A549 treated with AZD9567 at 1 μM for 4 hours (cell line): Measurements from ENCODE around the gene ARL1. TPM values are rescaled to one million over a fixed set of nuclear protein-coding genes. Genes with fewer than 3 reads are reported as not detected.

Experiments used
- total RNA-seq: library from RNA; stranded (reverse); fragments of 200-300 nt; extraction: Qiagen RNA extraction; gene quantifications from 5 replicates; pipeline ENCODE4 v1.2.3, GENCODE V29; 2022; ENCODE audit not compliant: insufficient read depth

ARL1 gene
- total RNA-seq, result 55.4 to 75.0 TPM (median 61.0 TPM) in 5 replicates

DNA sequence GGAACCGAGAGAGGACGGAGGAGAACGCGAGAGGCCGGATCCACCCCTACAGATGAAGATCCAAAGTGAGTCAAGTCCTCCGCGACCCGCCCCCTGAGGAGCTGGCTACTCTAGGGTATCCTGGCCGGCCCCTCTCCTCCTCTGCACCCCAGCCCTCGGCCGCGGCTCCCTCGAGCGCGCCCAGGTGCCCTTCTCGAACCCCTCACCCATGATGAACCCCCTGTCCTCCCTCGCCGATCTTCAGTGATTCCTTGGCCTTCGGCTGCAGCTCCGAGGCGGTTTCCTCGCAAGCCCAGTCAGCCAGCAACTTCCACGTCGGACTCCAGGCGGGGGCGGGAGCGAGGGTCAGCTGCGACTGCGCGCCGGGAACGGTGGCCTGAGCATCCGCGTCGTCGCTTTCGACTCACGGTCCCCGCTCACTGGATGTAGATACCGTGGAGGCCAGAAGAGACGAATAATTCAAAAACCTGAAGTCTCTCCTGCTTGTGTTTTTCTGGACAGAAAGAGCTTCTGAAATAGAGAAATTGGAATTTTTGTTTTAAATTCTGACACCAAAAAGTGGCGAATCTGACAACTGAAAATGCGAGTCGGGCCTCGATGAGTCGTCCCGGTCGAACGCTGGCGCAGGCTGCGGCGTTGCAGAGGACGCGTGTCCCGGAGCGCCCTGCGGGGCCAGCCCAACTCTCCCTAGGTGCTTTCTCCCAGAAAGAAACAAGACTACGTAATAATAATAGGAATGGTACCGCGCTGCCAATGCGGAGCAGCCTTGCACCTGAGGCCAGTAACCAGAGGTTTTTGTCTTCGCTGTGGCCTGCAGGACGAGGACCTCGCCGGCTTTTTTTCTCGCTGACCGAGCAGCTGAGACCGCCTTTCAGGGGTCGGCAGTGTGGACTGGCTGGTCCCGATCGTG, at the start of gene ARL1:
TSS of gene ARL1 (minus strand) at position 337 of the 910 bp plus-strand sequence. CDS start at position 210, 127 bp downstream.

Other genes starting within 250 kb of the ARL1 start
- not detected in 5 replicates for gene SLC5A8, start 197.5 kb downstream of the ARL1 start, total RNA-seq
- 13.7 to 18.0 TPM (median 15.6 TPM) in 5 replicates for gene UTP20, start 127.7 kb downstream of the ARL1 start, total RNA-seq
- gene SPIC, start 67.6 kb upstream of the ARL1 start, total RNA-seq, result not detected in 5 replicates
- not detected in 5 replicates for gene MYBPC1, start 187.2 kb upstream of the ARL1 start, total RNA-seq